HG03280 (cell line): ENCODE results near the gene SMC1B.

ENCODE experiments used
- ATAC-seq: cut with Tn5 transposase; IDR thresholded peaks from one replicate; pipeline ENCODE4 v1.9.1; 2021; ENCODE audit warnings: mild to moderate bottlenecking, moderate library complexity; ENCODE audit not compliant: unreplicated experiment

SMC1B gene

GRCh38 chr22:45323695-45324094, 89.7 kb downstream of the SMC1B start:
- no peak for ATAC-seq

GRCh38 chr22:45322873-45323525, 90.4 kb downstream of the SMC1B start:
- ATAC-seq = no peak

- ATAC-seq = no peak
These were observed 91.6 kb downstream of the SMC1B start for GRCh38 chr22:45321827-45322226.

DNA sequence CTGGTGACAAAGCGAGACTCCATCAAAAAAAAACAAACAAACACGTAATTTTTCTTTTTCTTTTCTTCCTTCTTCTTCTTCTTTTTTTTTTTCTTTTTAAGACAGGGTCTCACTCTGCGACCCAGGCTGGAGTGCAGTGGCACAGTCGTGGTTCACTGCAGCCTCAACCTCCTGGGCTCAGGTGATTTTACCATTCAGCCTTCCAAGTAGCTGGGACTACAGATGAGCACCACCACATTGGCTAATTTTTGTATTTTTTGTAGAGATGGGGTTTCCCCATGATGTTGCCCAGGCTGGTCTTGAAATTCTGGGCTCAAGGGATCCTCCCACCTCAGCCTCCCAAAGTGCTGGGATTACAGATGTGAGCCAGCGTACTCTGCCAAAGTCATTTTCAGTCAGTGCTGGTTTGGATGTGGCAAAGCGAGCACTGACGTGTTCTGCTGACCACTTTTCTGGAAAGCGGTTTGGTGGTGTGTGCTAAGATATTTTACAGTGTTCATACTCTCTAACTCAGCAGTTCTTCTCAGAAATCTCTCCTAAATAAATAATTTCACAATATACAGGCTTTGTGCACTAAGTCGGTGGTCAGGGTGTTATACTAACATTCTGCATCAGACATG, 92.9 kb downstream of the SMC1B start:
- no peak for ATAC-seq

DNA sequence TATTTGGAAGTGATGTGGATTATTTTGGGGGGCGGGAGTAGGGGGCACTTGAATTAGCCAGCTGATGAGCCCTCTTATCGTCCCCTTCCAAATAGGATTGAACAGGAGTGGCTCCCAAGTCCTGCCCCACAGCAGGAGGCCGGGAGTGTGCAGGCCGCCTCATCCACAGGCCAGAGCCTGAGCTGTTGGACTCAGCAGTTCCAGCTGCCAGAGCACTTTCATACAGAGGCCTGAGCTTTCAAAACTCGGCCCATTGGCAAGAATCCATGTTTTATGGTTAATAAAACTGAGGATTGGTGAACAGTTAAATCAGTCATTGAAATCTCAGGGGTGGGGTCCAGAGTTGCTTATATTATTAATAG, 94.1 kb downstream of the SMC1B start:
- no peak for ATAC-seq

DNA sequence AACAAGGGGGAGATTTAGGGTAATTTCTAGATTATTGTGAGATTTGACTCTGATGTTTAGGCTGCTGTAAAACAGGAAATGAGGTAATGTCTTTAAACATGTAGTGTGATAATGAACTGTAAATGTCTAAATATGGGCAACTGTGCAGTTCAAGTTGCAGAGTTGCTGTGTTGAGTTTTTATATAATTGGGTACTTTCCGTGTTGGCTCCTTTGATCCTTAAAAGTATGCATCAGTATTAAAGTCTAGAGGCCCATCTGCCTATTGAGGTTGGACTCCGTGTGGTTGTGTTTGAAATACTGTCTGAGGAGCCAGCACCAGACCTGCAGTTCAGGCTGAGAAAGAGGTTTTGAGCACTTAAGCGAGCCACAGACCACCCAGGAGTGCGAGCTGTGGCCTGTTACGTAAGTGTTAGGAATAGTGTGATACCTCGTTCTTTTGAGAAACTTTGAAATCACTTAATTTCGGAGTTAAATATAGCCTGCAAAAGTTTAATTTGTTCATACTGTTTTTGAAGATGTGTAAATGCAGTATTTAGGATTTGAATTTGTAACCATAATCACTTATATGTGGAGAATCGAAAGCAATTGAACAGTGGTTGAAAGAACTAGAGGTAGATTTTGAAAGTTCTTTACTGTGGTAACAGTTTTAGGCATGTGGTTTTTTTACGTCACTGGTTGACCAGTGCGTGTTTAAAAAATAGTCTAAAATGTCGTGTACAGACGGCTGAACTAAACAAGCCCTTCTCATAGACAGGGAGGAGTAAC, 94.7 kb downstream of the SMC1B start:
- peak; percentile 37 for ATAC-seq

DNA sequence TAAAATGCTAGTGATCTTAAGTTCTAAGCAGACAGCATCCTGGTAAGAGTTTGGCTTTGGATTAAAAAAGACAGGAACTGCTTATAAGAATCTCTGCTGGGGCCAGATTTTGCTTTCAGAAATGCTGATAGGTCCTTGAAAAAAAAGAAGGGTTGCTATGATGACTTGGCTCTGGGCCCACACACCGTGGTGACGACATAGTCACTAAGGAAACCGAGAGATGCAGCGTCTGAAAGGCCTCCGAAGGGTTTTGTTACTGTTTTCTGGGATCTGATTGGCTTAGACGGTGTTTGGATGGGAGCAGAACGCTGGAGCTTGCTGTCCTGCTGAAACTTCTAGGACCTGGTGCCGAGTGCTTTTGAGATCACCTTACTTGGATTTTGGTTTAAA, 95.2 kb downstream of the SMC1B start:
- ATAC-seq = peak; percentile 74

GRCh38 chr22:45317551-45318167, 95.7 kb downstream of the SMC1B start:
- ATAC-seq = no peak

GRCh38 chr22:45316796-45317526, 96.4 kb downstream of the SMC1B start:
- ATAC-seq = no peak

- ATAC-seq = no peak
These were observed 98.6 kb downstream of the SMC1B start for GRCh38 chr22:45314786-45315185.

DNA sequence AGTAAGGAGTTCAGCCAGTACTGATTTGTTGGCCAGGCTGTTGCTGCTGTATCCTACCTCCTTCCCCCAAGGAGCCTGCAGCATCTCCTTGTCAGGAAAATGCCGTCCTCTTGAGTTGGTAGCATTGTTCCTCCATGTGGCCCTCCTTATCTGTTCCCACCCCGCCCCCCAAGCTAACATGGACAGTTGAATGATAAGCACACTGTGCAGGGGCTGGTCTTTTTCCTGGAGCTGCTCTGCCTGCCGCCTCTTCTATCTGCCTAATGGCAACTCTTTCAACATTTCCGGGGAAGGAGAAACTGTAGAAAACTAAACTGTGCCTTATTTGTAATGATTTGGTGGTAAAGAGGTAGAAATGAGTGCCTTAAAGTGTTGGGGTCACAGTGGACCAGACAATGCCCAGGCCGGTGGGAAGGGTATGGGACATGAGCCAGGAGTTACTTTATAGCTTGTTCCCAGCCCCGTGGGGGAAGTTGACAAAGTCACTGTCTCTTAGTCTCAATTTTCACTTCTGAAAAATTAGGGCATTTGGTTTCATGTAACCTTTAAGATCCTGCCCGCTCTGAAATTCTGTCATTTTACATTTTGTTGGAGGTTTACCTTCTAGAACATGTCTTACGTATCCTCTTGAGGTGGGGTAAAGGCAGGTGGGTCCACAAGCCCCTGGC, 99.2 kb downstream of the SMC1B start:
- no peak for ATAC-seq

- ATAC-seq = no peak
These were observed 100.5 kb downstream of the SMC1B start for GRCh38 chr22:45312856-45313255.

GRCh38 chr22:45312415-45312814, 101.0 kb downstream of the SMC1B start:
- no peak for ATAC-seq

DNA sequence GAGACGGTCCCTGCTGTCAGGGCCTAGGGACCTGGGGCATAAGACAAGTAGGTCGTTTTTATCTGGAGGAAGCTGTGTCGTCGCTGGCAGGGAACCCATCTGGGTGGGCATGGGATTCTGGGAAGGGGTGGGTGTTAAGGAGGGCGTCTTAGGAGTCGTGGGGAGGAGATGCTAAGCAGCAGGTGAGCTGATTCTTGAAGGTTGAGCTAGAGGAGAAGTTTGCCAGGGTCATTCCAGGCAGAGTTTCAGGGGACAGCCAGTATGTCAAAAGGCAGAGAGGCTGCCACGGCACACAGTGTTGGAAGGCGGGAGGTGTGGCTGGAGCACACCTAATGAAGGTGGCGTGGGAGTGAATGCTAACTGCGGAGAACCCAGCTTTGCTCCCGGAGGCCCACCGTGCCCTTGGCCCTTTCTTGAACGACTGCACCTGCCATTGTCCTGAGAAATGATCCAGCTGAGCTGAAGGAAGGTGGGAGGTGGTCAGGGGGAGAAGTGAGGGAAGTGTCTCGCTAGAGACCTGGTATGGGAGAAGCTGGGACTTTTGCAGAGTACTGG, 102.3 kb downstream of the SMC1B start:
- no peak for ATAC-seq

DNA sequence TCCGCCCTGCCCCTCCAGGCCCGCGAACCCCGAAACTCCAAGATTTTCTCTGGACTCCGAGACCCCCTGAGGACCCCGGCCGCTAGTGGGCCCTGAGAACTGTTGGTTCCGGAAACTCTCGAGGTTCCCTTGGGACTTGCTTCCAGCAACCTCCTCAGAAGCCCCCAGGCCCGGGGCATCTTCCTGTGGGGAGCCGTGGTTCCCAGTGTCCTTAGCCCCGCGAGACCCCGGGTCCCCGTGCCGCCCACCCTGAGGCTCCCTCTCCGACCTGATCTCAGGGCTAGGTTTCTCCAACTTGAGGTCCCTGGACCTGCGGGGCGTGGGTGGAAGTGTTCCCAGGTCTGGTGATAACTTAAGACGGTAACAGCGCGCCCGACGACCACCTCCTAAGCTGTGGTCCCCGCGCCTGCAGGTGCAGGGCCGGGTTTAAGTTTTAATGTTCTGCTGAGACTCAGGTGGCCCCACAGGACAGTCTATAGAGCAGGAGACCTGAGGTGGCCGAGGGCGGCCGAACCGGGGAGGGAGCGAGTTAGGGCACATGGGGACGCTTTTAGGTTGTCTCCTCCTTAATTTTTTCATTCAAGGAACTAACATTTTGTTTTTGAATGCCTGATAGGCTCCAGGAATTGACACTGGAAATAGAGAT, 102.9 kb downstream of the SMC1B start:
- no peak for ATAC-seq

DNA sequence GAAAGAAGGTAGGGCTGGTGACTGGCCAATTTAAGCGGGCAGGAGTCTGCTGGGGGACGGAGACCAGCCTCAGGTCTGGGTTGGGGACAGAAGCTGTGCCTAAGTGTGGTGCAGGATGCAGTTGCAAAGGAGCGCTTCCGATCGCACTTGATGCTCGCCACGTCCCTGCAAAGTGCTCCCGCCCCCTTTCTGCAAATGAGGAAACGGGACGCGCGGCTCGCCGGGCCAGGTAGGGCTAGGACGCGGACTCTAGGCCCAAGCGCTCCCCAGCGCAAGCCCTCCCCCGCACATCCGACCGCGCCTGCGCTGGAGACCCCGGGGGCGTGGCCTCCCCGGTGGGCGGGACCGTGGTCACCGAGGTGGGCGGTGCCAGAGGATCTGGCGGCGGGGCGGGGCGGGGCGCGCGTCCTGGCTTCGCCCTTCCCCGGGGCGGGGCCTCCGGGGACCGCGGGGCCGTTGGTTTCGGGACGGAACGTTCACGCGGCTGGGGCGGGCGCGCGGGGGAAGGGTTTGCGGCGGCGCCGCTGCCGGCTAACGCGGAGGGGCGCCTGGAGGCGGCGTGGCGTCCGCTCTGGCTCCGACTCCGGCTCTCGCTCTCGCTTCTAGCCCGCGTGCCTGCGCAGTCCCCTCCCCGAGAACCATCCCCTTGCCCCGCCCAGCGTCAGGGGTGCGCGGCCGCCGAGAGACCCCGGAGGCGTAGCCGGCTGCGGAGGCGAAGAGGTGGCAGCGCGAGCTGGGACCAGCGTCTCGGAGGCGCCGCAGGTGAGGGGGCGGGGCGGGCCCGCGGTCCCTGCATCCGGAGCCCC, 103.8 kb downstream of the SMC1B start, which contains the start of gene FAM118A:
TSS of gene FAM118A (plus strand) at position 513 of the 806 bp plus-strand sequence. CDS start 12,446 bp downstream, outside the sequence.
- peak; percentile 82 for ATAC-seq

DNA sequence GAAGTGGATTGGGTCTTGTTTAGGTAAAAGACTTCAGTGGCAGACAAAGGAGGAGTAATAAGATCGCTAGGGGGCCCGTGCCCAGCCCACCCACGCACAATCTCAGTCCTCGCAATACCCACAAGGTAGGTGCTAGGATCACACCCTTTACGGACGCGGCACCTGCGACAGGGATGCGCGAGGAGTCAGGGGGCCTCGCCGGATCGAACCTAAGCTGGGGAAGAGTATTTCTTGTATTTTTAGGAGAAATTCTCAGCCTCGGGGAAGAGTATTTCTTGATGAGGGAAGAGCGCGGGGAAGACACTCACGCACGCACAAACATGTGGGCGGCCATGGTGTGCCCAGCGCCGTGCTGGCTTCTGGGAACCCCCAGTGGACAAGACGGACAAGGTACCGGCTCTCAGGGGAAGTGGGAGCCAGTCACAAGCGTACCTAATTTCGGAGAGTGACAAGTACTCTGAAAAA, 104.4 kb downstream of the SMC1B start:
- ATAC-seq = no peak

- ATAC-seq = no peak
These were observed 104.9 kb downstream of the SMC1B start for GRCh38 chr22:45308391-45308956.
